GM21367 (cell line): ENCODE measurements around the gene GYS2.
"Not testable (repeated sequence)": the region's sequence is repeated elsewhere in the genome, so short reads cannot be mapped to it uniquely, and the experiment has no call there.

ENCODE experiments used
- ATAC-seq: cut with Tn5 transposase; IDR thresholded peaks from one replicate; pipeline ENCODE4 v1.9.1; 2021; ENCODE audit not compliant: unreplicated experiment

The GYS2 gene

GRCh38 chr12:21602774-21603173, 1.9 kb downstream of the GYS2 start:
- no peak for ATAC-seq

GRCh38 chr12:21600196-21600595, 4.5 kb downstream of the GYS2 start:
- ATAC-seq, result no peak

GRCh38 chr12:21599143-21599999, 5.3 kb downstream of the GYS2 start:
- ATAC-seq, result no peak

- no peak for ATAC-seq
Measured at GRCh38 chr12:21598651-21599050, 6.0 kb downstream of the GYS2 start.

GRCh38 chr12:21595356-21595755, 9.3 kb downstream of the GYS2 start:
- ATAC-seq, result not testable (repeated sequence)

GRCh38 chr12:21585485-21585884, 19.2 kb downstream of the GYS2 start:
- no peak for ATAC-seq

GRCh38 chr12:21584403-21585182, 20.1 kb downstream of the GYS2 start:
- ATAC-seq, result not testable (repeated sequence)

GRCh38 chr12:21583587-21583986, 21.1 kb downstream of the GYS2 start:
- no peak for ATAC-seq

GRCh38 chr12:21580748-21581516, 23.7 kb downstream of the GYS2 start:
- no peak for ATAC-seq

GRCh38 chr12:21577516-21577915, 27.1 kb downstream of the GYS2 start:
- no peak for ATAC-seq

GRCh38 chr12:21576431-21576830, 28.2 kb downstream of the GYS2 start:
- ATAC-seq, result no peak

GRCh38 chr12:21573733-21574358, 30.8 kb downstream of the GYS2 start:
- ATAC-seq, result no peak

GRCh38 chr12:21571046-21571445, 33.6 kb downstream of the GYS2 start:
- no peak for ATAC-seq

GRCh38 chr12:21568115-21568514, 36.5 kb downstream of the GYS2 start:
- ATAC-seq, result no peak

GRCh38 chr12:21566907-21567394, 37.7 kb downstream of the GYS2 start:
- ATAC-seq, result no peak

- no peak for ATAC-seq
Measured at GRCh38 chr12:21566223-21566906, 38.3 kb downstream of the GYS2 start.

- ATAC-seq, result no peak
Measured at GRCh38 chr12:21562859-21563258, 41.8 kb downstream of the GYS2 start.

- ATAC-seq, result no peak
Measured at GRCh38 chr12:21561158-21561557, 43.5 kb downstream of the GYS2 start.

GRCh38 chr12:21559855-21560569, 44.6 kb downstream of the GYS2 start:
- no peak for ATAC-seq
